ENCODE measurements around the gene PTPRK. TPM values are rescaled to one million over a fixed set of nuclear protein-coding genes. Genes with fewer than 3 reads are reported as not detected.

Gene PTPRK
- total RNA-seq, 1 experiment from 2014 or later, result 34.2 TPM

- no peak overlapping the region for H3K27ac ChIP-seq (ENCODE audit: low read depth, low read length)
- H4K20me1 ChIP-seq (ENCODE audit: insufficient read depth), result no peaks in the 10 kb centered on the region
- no peak overlapping the region for H3K9ac ChIP-seq (ENCODE audit: low read length)
- H3K9me3 ChIP-seq (ENCODE audit: control insufficient read depth in 1 of 2, insufficient read depth in 1 of 2, low read depth in 1 of 2, low read length in 2 of 2), result no peaks in the 10 kb centered on the region
- ChIA-PET RAD21 (ENCODE audit: low non-redundant PET in 1 of 2, low total read pairs in 2 of 2, uncharacterized antibody in 2 of 2, unreplicated experiment in 2 of 2) (no interaction called here), CTCF (no interaction called here), POLR2A (no interaction called here)
- no TSS peak for BruUV-seq (replicated peaks)
- H3K4me3 ChIP-seq (replicated peaks in 1 of 2; ENCODE audit: low read depth in 1 of 2, low read length in 2 of 2), result no peak overlapping the region
- TF ChIP-seq EGR1 (IDR thresholded peaks at IDR 0.05; ENCODE audit: low read depth), result no peak
- TF ChIP-seq POLR2AphosphoS5 (IDR thresholded peaks at IDR 0.05; ENCODE audit: low read depth, low read length), result no peak
- TF ChIP-seq ATF3 (IDR thresholded peaks at IDR 0.05), result no peak
- TF ChIP-seq CBX3 (IDR thresholded peaks at IDR 0.05; ENCODE audit: low read depth), result no peak
- TF ChIP-seq CEBPB (IDR thresholded peaks at IDR 0.05; ENCODE audit: low read depth), result no peak
- TF ChIP-seq CTCF (IDR thresholded peaks at IDR 0.05 in 2 of 3, conservative IDR thresholded peaks at IDR 0.05 in 1 of 3; ENCODE audit: borderline replicate concordance in 1 of 3, insufficient read depth in 1 of 3, low read depth in 2 of 3, low read length in 2 of 3), result no peak
- TF ChIP-seq ZFX (IDR thresholded peaks at IDR 0.05), result no peak
- no peak for TF ChIP-seq ELF1 (IDR thresholded peaks at IDR 0.05; ENCODE audit: borderline replicate concordance, low read depth)
- no peak for TF ChIP-seq TCF7L2 (IDR thresholded peaks at IDR 0.05; ENCODE audit: borderline replicate concordance, extremely low read depth, insufficient read depth, insufficient read length)
- no peak for TF ChIP-seq RAD21 (IDR thresholded peaks at IDR 0.05; ENCODE audit: low read depth)
- intact Hi-C loops (cut with micrococcal nuclease), result no loop called here
- H3K79me2 ChIP-seq (ENCODE audit: insufficient read depth, low read length), result no peaks in the 10 kb centered on the region
- H3K27me3 ChIP-seq (ENCODE audit: insufficient read depth, low read length), result no peaks in the 10 kb centered on the region
- H2AFZ ChIP-seq (ENCODE audit: low read depth, low read length, poor library complexity, severe bottlenecking), result no peak overlapping the region
- no peak for ATAC-seq
- H3K4me2 ChIP-seq (ENCODE audit: low read length), result no peak overlapping the region
- H3K4me1 ChIP-seq (ENCODE audit: control insufficient read depth in 1 of 2, insufficient read depth in 2 of 2, low read length in 2 of 2), result no peaks in the 10 kb centered on the region
- no peaks in the 10 kb centered on the region for H3K36me3 ChIP-seq (ENCODE audit: control insufficient read depth in 1 of 2, insufficient read depth in 2 of 2, low read length in 2 of 2)
- DNase-seq (ENCODE audit: low read depth, low spot score), result no peak
- H3K9me2 ChIP-seq (ENCODE audit: insufficient read depth), result no peaks in the 10 kb centered on the region
Measured at GRCh38 chr6:128186729-128187128, 333.7 kb downstream of the PTPRK start.
